Fibroblast of mammary gland (primary cell): ENCODE data around the gene SMYD1.

Source experiments
- DNase-seq: peaks from one replicate; pipeline ENCODE4 v3.0.0-alpha.2; 2010; ENCODE audit warnings: low read depth
- H3K4me3 ChIP-seq: 2 replicates; pipeline ENCODE4 v1.5.1; 2011; ENCODE audit warnings: low read depth, mild to moderate bottlenecking, low read length, moderate library complexity; ENCODE audit not compliant: control insufficient read depth
- TF ChIP-seq, protein P1 (sequence below): conservative IDR thresholded peaks from 2 replicates; pipeline ENCODE4 v1.5.1; 2011; ENCODE audit warnings: low read depth, low read length, inconsistent platforms; ENCODE audit not compliant: control insufficient read depth, insufficient read depth

The SMYD1 gene

GRCh38 chr2:88123975-88124917 lies 56.6 kb downstream of the SMYD1 start:
- no peak for DNase-seq
- TF ChIP-seq, protein P1, sequence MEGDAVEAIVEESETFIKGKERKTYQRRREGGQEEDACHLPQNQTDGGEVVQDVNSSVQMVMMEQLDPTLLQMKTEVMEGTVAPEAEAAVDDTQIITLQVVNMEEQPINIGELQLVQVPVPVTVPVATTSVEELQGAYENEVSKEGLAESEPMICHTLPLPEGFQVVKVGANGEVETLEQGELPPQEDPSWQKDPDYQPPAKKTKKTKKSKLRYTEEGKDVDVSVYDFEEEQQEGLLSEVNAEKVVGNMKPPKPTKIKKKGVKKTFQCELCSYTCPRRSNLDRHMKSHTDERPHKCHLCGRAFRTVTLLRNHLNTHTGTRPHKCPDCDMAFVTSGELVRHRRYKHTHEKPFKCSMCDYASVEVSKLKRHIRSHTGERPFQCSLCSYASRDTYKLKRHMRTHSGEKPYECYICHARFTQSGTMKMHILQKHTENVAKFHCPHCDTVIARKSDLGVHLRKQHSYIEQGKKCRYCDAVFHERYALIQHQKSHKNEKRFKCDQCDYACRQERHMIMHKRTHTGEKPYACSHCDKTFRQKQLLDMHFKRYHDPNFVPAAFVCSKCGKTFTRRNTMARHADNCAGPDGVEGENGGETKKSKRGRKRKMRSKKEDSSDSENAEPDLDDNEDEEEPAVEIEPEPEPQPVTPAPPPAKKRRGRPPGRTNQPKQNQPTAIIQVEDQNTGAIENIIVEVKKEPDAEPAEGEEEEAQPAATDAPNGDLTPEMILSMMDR, result no peak
- H3K4me3 ChIP-seq, result no peak overlapping the region

GRCh38 chr2:88125344-88125923 lies 57.8 kb downstream of the SMYD1 start:
- DNase-seq, result no peak
- no peak overlapping the region for H3K4me3 ChIP-seq
- TF ChIP-seq, protein P1, result no peak

DNA sequence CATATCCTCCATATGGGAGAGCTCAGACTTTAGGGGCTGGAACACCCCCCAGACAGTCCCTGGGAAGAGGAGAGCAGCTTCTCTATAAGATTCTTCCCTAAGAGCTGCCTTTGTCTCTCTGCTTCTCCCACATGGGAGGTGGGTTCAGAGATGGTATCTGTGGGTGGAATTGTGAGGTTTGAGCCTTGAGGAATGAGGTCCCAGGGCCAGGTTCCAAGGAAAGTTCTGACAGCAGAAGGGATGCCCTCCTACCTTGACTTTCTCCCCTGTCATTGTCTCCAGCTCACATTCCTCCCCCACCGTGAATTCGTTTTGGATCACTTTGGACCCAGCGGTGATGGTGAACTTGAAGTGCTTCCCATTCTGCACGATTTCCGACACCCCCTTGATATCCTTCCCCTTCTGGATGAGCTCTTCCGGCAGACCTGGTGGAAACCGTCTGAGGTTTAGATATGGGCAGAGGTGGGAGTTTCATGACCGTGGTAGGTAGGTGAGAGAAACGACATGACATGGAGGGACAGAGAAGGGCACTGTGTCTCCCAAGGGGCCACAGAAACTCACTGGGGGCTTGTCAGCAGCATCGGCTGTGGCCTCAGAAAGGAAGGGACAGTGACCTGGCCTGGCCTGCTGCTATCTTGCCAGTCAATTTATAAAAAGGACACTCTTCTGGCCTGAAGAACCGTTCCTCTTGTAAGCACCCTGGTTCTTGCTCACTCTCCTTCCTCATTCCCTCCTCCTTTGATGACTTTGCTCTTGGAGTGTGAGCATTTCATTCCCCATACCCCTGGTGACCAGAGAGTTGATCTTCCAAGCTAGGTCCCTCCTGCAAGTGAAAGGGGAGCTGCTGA lies 58.5 kb downstream of the SMYD1 start:
- no peak for DNase-seq
- H3K4me3 ChIP-seq, result no peak overlapping the region
- TF ChIP-seq, protein P1, result no peak

- no peak for DNase-seq
- H3K4me3 ChIP-seq, result no peak overlapping the region
- TF ChIP-seq, protein P1, result no peak
These were observed 59.4 kb downstream of the SMYD1 start for GRCh38 chr2:88126772-88127637.

DNA sequence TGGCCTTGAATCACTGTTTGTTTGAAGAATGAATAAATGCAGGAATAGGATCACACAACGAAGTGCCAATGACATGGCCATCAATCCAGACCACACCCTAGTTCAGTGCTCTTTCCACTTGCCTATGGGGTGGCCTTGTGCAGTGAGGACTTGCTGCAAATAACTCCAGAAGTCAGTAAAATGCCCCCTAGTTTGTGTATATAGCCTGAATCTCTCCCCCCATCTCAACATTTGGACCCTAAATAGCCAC lies 59.9 kb downstream of the SMYD1 start:
- TF ChIP-seq, protein P1, result no peak
- no peak for DNase-seq
- no peak overlapping the region for H3K4me3 ChIP-seq
